HG03045 (cell line): Measurements from ENCODE around the gene PKP2.
"Not testable (repeated sequence)": the region's sequence is repeated elsewhere in the genome, so short reads cannot be mapped to it uniquely, and the experiment has no call there.

ENCODE experiments used
- ATAC-seq: cut with Tn5 transposase; IDR thresholded peaks from one replicate; pipeline ENCODE4 v1.9.1; 2021; ENCODE audit warnings: mild to moderate bottlenecking, moderate library complexity; ENCODE audit not compliant: unreplicated experiment

Gene PKP2

GRCh38 chr12:32864731-32865130, 31.8 kb downstream of the PKP2 start:
- ATAC-seq: no peak

- no peak for ATAC-seq
Observed at GRCh38 chr12:32863128-32863527, 33.4 kb downstream of the PKP2 start.

GRCh38 chr12:32861658-32862057, 34.9 kb downstream of the PKP2 start:
- ATAC-seq: not testable (repeated sequence)

GRCh38 chr12:32860192-32860591, 36.4 kb downstream of the PKP2 start:
- no peak for ATAC-seq

- no peak for ATAC-seq
Observed at GRCh38 chr12:32859389-32859788, 37.2 kb downstream of the PKP2 start.

GRCh38 chr12:32854716-32855115, 41.9 kb downstream of the PKP2 start:
- ATAC-seq: no peak

GRCh38 chr12:32854097-32854496, 42.5 kb downstream of the PKP2 start:
- no peak for ATAC-seq

- ATAC-seq: no peak
Observed at GRCh38 chr12:32847287-32847686, 49.3 kb downstream of the PKP2 start.

GRCh38 chr12:32846053-32846452, 50.5 kb downstream of the PKP2 start:
- no peak for ATAC-seq

GRCh38 chr12:32843528-32844095, 53.0 kb downstream of the PKP2 start:
- no peak for ATAC-seq

GRCh38 chr12:32841061-32841460, 55.5 kb downstream of the PKP2 start:
- ATAC-seq: no peak

- ATAC-seq: no peak
Observed at GRCh38 chr12:32839828-32840227, 56.7 kb downstream of the PKP2 start.

GRCh38 chr12:32837974-32838373, 58.6 kb downstream of the PKP2 start:
- no peak for ATAC-seq

GRCh38 chr12:32836710-32837109, 59.9 kb downstream of the PKP2 start:
- ATAC-seq: no peak

- no peak for ATAC-seq
Observed at GRCh38 chr12:32834122-32834521, 62.5 kb downstream of the PKP2 start.

GRCh38 chr12:32828552-32828951, 68.0 kb downstream of the PKP2 start:
- ATAC-seq: no peak

GRCh38 chr12:32828120-32828519, 68.5 kb downstream of the PKP2 start:
- no peak for ATAC-seq

GRCh38 chr12:32826807-32827412, 69.7 kb downstream of the PKP2 start:
- ATAC-seq: no peak

- no peak for ATAC-seq
Observed at GRCh38 chr12:32824596-32824995, 72.0 kb downstream of the PKP2 start.

GRCh38 chr12:32822344-32822743, 74.2 kb downstream of the PKP2 start:
- no peak for ATAC-seq

- ATAC-seq: no peak
Observed at GRCh38 chr12:32821710-32822109, 74.9 kb downstream of the PKP2 start.

- ATAC-seq: no peak
Observed at GRCh38 chr12:32821293-32821692, 75.3 kb downstream of the PKP2 start.

GRCh38 chr12:32820376-32820931, 76.1 kb downstream of the PKP2 start:
- no peak for ATAC-seq
